Glomerular visceral epithelial cell (primary cell): ENCODE measurements around the gene NIPBL.
"Not testable (repeated sequence)": the region's sequence is repeated elsewhere in the genome, so short reads cannot be mapped to it uniquely, and the experiment has no call there.

Source experiments
- DNase-seq: peaks from one replicate; pipeline ENCODE4 v3.0.0-alpha.2; 2016; ENCODE audit errors: extremely low spot score

The NIPBL gene

DNA sequence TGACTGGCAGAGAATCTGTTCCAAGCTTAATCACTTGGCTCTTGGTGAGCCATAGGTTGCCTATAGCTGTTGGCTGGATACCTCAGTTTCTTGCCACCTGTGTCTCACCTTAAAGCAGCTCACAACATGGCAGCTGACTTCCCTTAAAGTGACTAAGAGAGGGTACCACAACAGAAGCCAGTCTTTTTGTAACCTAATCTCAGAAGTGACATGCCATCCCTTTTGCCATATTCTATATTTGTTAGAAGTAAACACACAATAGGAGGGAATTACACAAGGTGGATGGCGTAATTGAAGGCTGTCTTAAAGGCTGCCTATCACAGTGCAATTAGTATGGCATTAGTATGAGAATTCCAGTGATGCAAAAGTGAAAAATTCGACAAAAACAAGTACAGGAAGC, 28.1 kb downstream of the NIPBL start:
- no peak for DNase-seq

DNA sequence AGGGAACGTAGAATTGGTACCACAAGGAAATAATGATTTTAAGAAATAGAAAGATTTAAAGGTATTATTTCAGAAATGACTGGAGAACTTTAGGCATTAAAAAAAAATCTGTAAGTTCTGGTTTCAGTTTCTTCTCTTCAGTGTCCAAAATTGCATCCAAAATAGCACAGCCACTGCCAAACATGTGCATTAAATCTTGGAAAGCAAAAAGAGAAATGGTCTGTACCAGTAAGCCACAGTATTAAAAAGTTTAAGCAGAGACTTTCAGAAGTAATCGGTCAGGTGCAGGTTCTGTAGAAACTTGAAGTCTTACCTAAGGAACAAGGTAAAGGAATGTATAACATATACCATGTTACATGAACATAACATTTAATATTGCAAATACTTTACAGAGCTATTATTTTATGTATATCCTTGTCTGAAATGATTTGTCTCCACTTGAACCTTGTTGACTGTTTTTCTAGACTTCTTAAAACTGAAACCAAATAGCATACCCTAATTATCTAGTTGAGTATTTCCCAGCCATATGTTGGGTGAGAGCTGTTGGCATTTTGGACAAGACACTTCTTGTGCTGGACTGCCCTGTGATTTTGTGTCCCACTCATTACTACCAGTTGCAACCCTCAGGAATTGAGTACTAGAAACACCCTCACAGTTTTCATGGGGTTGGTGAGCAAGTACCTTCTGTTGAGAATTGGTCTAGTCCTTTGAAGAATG, 32.1 kb downstream of the NIPBL start:
- DNase-seq, result no peak

DNA sequence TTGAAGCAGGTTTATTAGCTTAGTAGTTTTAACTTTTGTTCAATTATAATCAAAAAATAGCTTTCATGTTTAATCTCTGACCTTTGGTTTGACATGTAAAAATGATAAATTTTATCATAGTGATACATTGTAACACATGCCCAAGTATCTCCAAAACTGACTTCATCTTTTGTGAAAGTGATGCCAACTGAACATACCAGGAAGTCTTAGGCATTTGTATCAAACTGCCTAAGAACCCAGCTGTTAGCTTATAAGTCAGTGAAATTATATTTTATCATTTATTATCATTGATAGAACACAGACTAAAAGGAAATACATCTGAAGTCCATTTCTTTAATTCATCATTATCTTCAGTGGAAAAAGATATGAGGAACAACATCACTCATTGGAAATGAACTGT, 39.1 kb downstream of the NIPBL start:
- no peak for DNase-seq

DNA sequence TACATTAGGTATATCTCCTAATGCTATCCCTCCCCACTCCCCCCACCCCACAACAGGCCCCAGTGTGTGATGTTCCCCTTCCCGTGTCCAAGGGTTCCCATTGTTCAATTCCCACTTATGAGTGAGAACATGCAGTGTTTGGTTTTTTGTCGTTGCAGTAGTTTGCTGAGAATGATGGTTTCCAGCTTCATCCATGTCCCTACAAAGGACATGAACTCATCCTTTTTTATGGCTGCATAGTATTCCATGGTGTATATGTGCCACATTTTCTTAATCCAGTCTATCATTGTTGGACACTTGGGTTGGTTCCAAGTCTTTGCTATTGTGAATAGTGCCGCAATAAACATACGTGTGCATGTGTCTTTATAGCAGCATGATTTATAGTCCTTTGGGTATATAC, 40.0 kb downstream of the NIPBL start:
- not testable (repeated sequence) for DNase-seq

DNA sequence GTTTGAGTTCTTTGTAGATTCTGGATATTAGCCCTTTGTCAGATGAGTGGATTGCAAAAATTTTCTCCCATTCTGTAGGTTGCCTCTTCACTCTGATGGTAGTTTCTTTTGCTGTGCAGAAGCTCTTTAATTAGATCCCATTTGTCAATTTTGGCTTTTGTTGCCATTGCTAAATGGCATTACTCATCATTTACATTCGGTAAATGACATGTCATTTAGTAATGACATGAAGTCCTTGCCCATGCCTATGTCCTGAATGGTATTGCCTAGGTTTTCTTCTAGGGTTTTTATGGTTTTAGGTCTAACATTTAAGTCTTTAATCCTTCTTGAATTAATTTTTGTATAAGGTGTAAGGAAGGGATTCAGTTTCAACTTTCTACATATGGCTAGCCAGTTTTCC, 40.8 kb downstream of the NIPBL start:
- not testable (repeated sequence) for DNase-seq

DNA sequence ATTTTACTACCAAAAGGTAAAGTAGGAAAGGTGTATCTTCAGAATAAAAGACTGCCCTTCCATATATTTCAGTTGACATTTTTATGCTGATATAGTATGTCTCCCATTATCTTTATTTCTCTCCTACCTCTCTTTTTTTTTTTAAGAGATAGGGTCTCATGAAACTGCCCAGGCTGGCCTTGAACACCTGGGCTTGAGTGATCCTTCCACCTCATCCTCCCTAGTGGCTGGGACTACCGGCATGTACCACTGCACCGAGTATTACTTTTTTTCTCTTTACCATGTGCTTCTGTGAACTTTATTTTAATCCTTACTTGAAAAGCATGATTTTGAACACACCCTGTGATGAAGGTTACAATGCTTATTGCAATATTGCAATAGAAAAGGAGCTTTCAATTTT, 42.7 kb downstream of the NIPBL start:
- no peak for DNase-seq

DNA sequence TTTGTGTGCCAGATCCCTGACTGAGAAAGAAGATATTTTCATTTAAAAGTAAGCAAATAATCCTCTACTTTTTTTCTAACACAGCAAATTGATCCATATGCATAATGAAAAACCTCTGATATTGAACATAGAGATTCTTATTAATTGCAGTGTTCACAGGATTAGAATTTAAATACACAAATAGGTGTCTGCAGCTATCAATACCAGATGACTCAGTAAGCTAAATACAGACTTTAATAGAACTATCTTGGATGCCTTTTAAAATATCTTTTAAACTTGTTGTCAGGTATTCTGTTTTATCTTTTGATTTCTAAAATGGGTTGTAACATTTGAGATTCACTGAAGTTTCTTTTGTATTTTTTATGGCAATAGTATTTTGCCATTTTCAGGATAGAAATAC, 43.1 kb downstream of the NIPBL start:
- no peak for DNase-seq

DNA sequence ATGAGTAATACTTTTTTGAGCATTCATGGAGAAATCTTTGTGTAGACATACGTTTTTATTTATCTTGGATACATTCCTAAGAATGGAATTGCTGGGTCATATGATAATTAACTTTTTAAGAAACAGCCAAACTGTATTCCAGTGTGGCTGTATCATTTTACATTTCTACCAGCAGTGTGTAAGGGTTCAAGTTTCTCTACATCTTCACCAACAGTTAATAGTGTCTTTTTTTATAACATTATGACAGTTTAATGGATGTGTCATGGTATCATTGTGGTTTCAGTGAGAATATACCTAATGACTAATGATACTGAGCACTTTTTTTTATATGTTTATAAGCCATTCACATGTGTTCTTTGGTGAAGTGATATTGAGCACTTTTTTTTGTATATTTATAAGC, 52.4 kb downstream of the NIPBL start:
- peak; percentile 37 for DNase-seq

DNA sequence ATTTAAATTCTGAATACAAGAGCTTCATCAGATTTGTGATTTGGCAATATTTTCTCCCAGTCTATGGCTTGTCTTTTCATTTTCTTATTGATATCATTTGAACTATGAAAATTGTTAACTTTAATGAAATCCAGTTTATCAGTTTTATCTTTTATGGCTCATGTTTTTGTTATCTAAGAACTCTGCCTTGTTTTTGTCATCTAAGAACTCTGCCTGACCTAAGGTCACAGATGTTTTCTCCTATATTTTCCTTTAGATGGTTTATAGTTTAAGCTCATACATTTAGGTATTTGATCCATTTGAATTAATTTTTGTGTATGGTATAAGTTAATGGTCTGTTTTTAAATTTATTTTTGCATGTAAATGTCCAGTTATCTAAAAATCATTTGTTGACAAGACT, 52.9 kb downstream of the NIPBL start:
- DNase-seq, result no peak

DNA sequence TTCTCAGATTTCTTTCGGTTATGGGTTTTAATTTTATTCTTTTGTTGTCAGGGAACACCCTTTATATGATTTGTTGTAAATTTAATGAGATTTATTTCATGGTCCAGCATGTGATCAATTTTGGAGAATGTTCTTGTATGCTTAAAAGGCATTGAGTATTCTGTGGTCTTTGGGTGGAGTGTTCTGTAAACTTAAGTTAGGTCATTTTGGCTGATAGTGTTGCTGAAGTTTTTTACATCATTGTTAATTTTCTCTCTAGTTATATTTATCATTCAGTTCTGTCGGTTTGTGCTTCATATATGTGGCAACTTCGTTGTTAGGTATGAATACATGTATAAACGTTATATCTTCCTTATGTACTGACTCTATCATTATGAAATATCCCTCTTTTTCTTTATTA, 55.5 kb downstream of the NIPBL start:
- no peak for DNase-seq

DNA sequence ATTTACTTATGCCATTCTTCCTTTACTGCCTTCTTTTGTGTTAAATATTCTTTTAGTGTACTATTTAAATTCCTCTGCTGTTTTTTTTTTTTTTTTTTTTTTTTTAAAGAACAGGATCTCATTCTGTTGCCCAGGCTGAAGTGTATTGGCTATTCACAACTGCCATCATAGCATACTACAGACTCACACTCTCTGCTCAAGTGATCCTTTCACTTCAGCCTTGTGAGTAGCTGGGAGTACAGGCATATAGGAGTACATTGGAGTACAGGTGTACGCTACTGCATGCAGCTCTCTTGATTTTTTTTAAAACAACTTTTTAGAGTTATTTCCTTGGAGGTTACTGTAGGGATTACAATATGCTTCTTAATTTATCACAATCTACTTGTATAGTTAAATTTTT, 56.1 kb downstream of the NIPBL start:
- no peak for DNase-seq

DNA sequence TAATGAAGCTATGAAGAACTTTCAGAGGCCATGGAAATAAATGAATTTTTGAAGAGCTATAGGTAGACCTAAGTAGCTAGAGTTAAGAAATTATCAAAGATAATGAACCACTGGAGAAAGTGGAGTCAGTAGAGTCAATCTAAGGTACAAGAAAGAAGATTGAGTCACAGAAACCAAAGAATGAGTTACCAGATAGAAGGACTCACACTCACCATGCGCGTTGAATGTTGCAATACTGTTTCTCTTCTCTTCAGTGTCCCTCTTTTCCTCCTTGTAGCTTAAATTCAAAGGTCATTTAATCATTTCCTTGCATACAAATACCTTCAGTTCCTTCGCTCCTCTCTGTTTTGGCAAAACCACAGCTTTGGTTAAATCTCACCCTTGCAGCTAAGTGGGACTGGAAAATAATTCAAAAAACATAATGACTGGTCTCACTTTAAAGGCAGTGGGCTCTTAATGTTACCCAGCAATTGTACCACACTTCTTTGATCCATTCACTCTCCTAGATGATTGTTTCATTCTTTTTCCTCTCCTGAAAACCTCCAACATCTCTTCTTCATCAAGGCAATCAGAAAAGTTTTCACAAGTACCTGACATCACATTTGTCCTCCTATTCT, 58.3 kb downstream of the NIPBL start:
- no peak for DNase-seq

DNA sequence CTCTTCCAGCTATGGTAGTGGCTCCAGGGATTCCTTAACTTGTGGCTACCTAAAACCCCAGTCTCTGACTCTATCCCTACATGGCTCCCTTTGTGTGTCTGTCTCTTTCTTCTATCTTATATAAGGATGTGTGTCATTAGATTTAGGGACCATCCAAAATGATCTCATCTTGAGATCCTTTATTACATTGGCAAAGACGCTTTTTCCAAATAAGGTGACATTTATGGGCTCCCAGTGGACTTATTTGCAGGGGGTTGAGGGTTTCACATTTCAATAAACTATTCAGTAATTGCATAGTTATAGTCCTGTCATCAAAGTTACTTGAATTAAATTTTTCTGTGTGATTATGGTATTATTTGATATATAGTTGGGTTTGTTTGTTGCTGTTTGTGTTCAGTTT, 59.2 kb downstream of the NIPBL start:
- DNase-seq, result no peak

DNA sequence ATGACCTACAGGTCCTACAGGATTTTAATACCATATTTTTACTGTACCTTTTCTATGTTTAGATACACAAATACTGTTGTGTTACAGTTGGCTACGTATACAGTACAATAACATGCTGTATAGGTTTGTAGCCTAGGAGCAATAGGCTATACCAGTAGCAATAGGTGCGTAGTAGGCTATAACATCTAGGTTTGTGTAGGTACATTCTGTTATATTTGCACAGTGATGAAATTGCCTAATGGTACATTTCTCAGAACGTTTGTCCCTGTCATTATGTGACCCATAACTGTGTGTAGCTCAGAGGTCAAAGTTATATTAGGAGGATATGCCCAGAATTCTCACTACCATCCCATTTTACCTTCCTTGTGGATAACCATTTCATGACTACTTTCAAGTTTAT, 59.7 kb downstream of the NIPBL start:
- no peak for DNase-seq

DNA sequence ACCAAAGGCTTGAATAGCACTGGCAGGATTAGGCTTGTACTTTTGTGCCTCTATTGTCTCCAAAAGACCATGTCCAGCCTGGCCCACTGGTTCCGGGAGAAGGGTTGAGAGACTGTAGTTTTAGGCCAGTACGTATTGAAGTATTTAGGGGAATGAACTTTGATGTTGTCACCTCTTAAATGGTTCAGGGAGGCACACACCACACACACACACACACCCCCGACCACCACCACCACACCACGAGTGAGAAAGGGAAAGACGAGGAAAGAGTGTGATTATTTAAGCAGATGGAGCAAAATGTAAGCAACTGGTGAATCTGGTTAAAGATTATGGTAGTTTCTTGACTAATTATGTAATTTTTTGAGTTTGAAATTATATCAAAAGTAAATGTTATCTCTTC, 61.6 kb downstream of the NIPBL start:
- no peak for DNase-seq

DNA sequence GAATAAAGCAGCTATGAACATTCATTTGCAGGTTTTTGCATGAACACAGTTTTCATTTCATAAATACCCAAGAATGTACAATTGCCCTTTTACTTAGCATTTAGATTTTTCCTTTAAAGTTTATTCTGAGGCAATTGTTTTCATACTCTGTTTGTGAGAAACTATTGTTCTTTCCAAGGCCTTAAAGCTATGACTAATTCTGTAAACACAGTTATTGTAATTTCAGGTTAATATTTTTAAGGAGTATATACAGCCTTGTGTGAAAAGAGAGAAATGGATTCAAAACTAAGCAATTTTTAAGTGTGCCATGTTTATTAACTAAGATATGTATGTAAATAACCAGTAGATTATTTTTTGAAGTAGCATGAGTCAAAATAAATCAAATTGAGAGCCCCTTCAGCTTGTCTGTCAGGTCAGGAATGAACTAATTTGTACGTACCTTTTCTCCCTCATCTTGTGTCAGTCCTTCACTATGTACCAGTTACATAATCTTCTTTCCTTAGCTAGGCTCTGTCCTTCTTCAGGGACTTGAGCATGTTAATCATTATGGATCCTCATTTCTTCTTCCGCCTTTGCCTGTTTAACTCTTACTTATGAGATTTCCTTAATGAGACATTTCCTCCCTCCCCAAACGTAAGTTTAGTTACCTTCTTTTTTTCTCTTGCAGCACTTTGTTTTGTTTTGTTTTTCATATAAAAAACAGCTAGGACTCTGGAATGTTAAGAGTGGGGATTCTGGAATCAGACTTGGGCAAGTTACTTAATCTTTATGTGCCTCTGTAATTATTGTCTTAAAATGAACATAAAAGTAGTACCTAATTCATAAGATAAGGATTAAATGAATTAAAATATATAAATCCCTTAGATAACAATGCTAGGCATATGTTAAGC, 63.6 kb downstream of the NIPBL start:
- no peak for DNase-seq

DNA sequence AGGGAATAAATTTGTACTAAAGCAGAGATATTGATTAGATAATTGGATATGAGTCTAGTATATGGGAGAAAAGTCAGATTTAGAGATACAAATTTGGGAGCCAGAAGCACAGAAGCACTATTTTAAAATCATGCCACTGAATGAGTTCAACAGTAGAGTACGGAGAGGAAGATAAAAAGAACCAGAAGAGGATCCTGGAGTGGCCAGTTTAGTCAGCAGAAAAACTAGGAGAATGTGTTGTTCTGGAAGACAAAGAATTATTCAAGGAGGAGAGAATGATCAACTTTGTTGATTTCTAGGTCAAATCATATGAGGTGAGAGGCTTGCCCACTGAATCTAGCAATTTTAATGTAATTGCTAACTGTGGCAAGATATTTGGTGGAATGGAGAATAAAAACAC, 67.0 kb downstream of the NIPBL start:
- no peak for DNase-seq

DNA sequence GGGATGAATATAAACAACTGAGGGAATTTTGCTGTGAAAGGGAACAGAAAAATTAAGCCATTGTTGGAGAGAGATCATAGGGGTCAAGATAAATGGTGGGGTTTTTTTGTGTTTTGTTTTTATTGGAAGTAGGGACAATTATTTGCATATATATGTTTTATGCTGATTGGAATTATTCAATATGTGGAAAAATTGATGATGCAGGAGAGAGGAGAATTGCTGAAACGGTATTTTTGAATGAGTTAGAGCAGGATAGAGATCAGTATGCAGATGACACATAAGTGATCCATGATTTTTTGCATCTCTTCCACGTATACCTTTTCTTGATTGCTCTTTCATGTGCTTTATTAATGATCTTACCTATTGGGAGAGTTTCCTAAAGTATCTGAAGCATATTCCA, 67.5 kb downstream of the NIPBL start:
- no peak for DNase-seq

DNA sequence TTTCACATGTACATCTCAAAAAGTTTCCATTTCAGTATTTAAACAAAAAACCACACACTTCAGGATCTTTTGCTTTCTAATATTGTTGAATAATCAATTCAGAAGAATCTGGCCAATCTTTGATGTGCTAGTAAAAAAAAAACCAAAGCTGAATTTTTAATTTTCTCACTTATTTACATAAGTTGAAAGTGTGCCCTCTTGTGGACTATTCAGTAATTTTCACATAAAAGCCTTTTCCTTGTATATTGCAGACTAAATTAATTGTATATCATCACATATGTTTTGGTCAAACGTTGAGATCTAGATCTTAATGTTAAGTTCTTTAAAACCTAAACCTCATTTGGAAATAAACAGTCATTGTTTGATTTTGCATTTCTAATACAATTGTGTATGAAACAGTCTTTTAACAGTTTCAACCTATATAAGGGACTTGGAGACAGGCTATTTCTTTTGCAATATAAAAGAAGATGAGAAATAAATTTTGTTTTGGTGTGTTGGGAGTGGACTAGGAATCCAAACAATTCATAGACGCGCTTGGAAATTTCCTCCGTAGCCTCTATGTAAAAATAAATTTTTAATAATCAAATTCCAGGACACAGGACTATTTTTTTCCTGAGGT, 68.1 kb downstream of the NIPBL start:
- DNase-seq, result peak; percentile 57

DNA sequence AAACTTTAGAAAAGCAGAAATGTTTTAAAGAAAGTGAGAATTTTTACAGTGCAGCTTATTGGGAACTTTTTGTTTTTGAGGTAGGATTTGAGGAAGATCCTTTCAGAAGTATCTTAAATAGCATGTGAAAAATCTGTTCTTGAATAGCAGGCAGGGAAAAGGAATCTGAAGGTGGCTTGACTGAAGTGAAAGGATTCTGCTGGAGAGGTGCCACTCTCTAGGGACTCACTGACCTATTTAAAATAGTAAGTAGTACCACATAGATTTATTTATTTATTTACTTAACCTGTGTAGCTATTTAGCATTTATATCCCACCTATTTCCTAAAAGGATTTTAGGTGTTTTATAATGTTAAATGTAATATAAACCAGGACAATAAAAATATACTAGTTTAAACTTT, 69.1 kb downstream of the NIPBL start:
- DNase-seq, result no peak

DNA sequence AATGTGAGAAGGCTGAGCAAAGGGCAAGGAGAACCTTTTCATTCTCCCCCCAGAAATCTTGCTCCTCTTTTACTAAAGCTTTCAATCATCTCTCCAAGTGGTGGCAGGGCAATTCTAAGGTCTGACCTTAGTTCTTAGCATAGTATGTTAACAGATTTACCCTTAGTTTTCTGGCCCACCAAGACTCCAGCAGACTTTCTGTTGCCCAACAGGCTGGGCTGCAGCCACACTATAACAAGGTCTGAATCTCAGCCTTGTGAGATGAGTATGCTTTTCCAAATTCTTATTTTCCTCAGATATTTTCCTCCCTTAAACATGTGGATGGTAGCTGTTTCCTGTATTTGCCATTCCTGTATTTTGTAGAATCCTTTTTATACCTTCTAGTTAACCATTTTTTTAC, 69.5 kb downstream of the NIPBL start:
- no peak for DNase-seq

DNA sequence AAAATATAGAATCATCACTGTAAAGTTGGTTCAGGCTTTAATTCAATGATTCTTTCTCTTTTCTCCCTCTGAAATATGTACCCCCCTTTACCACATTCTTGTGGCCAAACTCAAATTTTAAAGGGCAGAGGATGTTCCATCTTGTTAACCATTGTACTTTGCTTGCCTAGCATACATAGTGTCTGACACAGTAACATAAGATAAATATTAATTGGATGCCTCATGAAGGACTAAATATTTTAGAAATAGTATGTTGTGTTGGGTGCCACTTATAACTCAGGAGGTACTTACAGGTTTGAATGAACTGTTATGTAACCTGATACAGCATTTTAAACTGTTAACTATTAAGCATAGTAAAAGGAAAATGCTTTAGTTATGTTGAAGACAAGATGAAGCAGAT, 71.5 kb downstream of the NIPBL start:
- DNase-seq, result peak; percentile 54

DNA sequence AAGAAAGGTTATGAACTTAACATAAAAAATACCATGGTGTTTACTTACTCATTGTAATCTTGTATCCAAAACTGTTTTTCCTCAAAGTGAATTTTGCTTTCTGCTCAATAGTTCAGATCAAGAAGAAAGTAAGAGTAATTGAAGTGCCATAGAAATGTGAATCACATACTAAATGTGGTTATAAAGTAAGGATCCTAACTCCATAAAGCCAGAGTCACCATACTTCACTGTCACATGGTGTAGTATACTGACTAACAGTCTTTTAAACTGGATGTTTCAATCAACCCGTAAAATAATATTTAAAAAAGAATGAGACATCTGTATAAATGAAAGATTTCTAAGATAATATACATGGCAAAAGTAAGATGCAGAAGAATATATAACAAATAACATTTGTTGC, 72.1 kb downstream of the NIPBL start:
- no peak for DNase-seq
